Peyer's patch (tissue), 4 donors: ENCODE data around the gene IGFLR1.

ENCODE experiments used
- CTCF ChIP-seq, 6 experiments: fragments of 450-650 bp in 4 of 6; fragments of 200-600 bp in 2 of 6; sonication (generic) in 1 of 6; IDR thresholded peaks; one replicate each; pipeline ENCODE4 v1.5.1; 2017 to 2019; ENCODE audit warnings: antibody characterized with exemption in 6 of 6, mild to moderate bottlenecking in 3 of 6, moderate library complexity in 1 of 6
- POLR2A ChIP-seq, 2 donors: fragments of 450-650 bp; IDR thresholded peaks; one replicate each; pipeline ENCODE4 v1.5.1; 2017; ENCODE audit warnings: antibody characterized with exemption in 2 of 2, mild to moderate bottlenecking in 2 of 2, moderate library complexity in 2 of 2

- no peak for TF ChIP-seq CTCF (IDR thresholded peaks at IDR 0.05)
- no peak for TF ChIP-seq POLR2A (IDR thresholded peaks at IDR 0.05)
Measured at GRCh38 chr19:35704218-35704617, 38.0 kb downstream of the IGFLR1 start, which contains the start of gene ZBTB32.
